H9 (cell line): ENCODE measurements around the gene TRIO. TPM values are rescaled to one million over a fixed set of nuclear protein-coding genes. Genes with fewer than 3 reads are reported as not detected.

Source experiments
- DNase-seq: peaks from one replicate; pipeline ENCODE4 v3.0.0-alpha.2; 2017
- H2AFZ ChIP-seq: one replicate; pipeline ENCODE4 v1.6.1; 2013; ENCODE audit warnings: mild to moderate bottlenecking, low read length, control low read depth, moderate library complexity
- H2AK5ac ChIP-seq: 2 replicates; pipeline ENCODE4 v1.6.1; 2013; ENCODE audit warnings: low read length, control low read depth, mixed read lengths; ENCODE audit not compliant: insufficient read length
- H2BK120ac ChIP-seq: one replicate; pipeline ENCODE4 v1.6.1; 2013; ENCODE audit warnings: low read depth, mild to moderate bottlenecking, low read length, control low read depth, inconsistent platforms; ENCODE audit not compliant: poor library complexity, severe bottlenecking
- H2BK12ac ChIP-seq: 2 replicates; pipeline ENCODE4 v1.6.1; 2013; ENCODE audit warnings: low read length, control low read depth, mixed read lengths, low read depth; ENCODE audit not compliant: insufficient read length
- H2BK15ac ChIP-seq: 2 replicates; pipeline ENCODE4 v1.6.1; 2013; ENCODE audit warnings: low read depth, low read length, control low read depth
- H2BK20ac ChIP-seq: one replicate; pipeline ENCODE4 v1.6.1; 2013; ENCODE audit warnings: low read depth, mild to moderate bottlenecking, low read length, control low read depth, inconsistent platforms; ENCODE audit not compliant: poor library complexity, severe bottlenecking
- H2BK5ac ChIP-seq: 2 replicates; pipeline ENCODE4 v1.6.1; 2013; ENCODE audit warnings: low read length, control low read depth, mixed read lengths; ENCODE audit not compliant: insufficient read length
- H3K14ac ChIP-seq: 2 replicates; pipeline ENCODE4 v1.6.1; 2013; ENCODE audit warnings: low read length, control low read depth; ENCODE audit not compliant: insufficient read depth
- H3K18ac ChIP-seq: 2 replicates; pipeline ENCODE4 v1.6.1; 2013; ENCODE audit warnings: low read depth, mild to moderate bottlenecking, mixed read lengths, low read length, control low read depth; ENCODE audit not compliant: insufficient read length
- H3K23ac ChIP-seq: 2 replicates; pipeline ENCODE4 v1.6.1; 2013; ENCODE audit warnings: low read length, control low read depth, mixed read lengths, low read depth; ENCODE audit not compliant: insufficient read length
- H3K23me2 ChIP-seq: 2 replicates; pipeline ENCODE4 v1.6.1; 2013; ENCODE audit warnings: low read depth, mild to moderate bottlenecking, mixed read lengths, low read length, control low read depth; ENCODE audit not compliant: insufficient read length, poor library complexity, severe bottlenecking
- H3K27ac ChIP-seq: 2 replicates; pipeline ENCODE4 v1.5.1; 2013; ENCODE audit warnings: low read length, control low read depth, mixed read lengths, low read depth; ENCODE audit not compliant: insufficient read length
- H3K27me3 ChIP-seq: 2 replicates; pipeline ENCODE4 v1.6.1; 2013; ENCODE audit warnings: low read length, control low read depth, inconsistent platforms; ENCODE audit not compliant: insufficient read depth
- H3K4ac ChIP-seq: 2 replicates; pipeline ENCODE4 v1.6.1; 2013; ENCODE audit warnings: low read depth, mild to moderate bottlenecking, control low read depth, inconsistent platforms, low read length, moderate library complexity
- H3K4me1 ChIP-seq: 2 replicates; pipeline ENCODE4 v1.6.1; 2013; ENCODE audit warnings: low read length, control low read depth, inconsistent platforms; ENCODE audit not compliant: insufficient read depth
- H3K4me2 ChIP-seq: 2 replicates; pipeline ENCODE4 v1.6.1; 2013; ENCODE audit warnings: low read length, control low read depth, mixed read lengths; ENCODE audit not compliant: insufficient read length, insufficient read depth
- H3K56ac ChIP-seq: 2 replicates; pipeline ENCODE4 v1.6.1; 2013; ENCODE audit warnings: low read depth, mild to moderate bottlenecking, mixed read lengths, low read length, control low read depth; ENCODE audit not compliant: insufficient read length
- H3K79me1 ChIP-seq: 2 replicates; pipeline ENCODE4 v1.6.1; 2013; ENCODE audit warnings: low read depth, mild to moderate bottlenecking, moderate library complexity, low read length, control low read depth, inconsistent platforms; ENCODE audit not compliant: insufficient read depth, poor library complexity, severe bottlenecking
- H3K79me2 ChIP-seq: 2 replicates; pipeline ENCODE4 v1.6.1; 2013; ENCODE audit warnings: low read length, control low read depth, inconsistent platforms; ENCODE audit not compliant: insufficient read depth
- H3K9ac ChIP-seq: 2 replicates; pipeline ENCODE4 v1.6.1; 2013; ENCODE audit warnings: low read length, control low read depth, mixed read lengths; ENCODE audit not compliant: insufficient read length; ENCODE audit errors: extremely low read depth
- H3K9me3 ChIP-seq: one replicate; pipeline ENCODE4 v1.6.1; 2013; ENCODE audit warnings: low read depth, low read length, inconsistent platforms; ENCODE audit not compliant: control insufficient read depth
- H3T11ph ChIP-seq: one replicate; pipeline ENCODE4 v1.6.1; 2013; ENCODE audit warnings: mild to moderate bottlenecking, low read length, control low read depth, inconsistent platforms
- H4K20me1 ChIP-seq: one replicate; pipeline ENCODE4 v1.6.1; 2013; ENCODE audit not compliant: control insufficient read depth, insufficient read length, insufficient read depth
- H4K5ac ChIP-seq: 2 replicates; pipeline ENCODE4 v1.6.1; 2013; ENCODE audit warnings: low read depth, mild to moderate bottlenecking, mixed read lengths, low read length, control low read depth; ENCODE audit not compliant: insufficient read length
- H4K8ac ChIP-seq: replicated peaks from 2 replicates; pipeline ENCODE4 v1.6.1; 2013; ENCODE audit warnings: low read length, control low read depth, mixed read lengths, low read depth; ENCODE audit not compliant: insufficient read length
- H4K91ac ChIP-seq: 2 replicates; pipeline ENCODE4 v1.6.1; 2013; ENCODE audit warnings: low read depth, mild to moderate bottlenecking, moderate library complexity, mixed read lengths, low read length, control low read depth; ENCODE audit not compliant: insufficient read length
- H3K27ac Mint-ChIP-seq, 3 experiments: 2 replicates in 2 of 3; 3 replicates in 1 of 3; pipeline ENCODE4 v1.8.0; 2020 to 2021; ENCODE audit warnings: mixed read lengths in 3 of 3, mild to moderate bottlenecking in 1 of 3, moderate library complexity in 1 of 3
- H3K27me3 Mint-ChIP-seq: 2 replicates; pipeline ENCODE4 v1.8.0; 2021; ENCODE audit warnings: low read depth, mild to moderate bottlenecking, moderate library complexity, mixed read lengths
- H3K36me3 Mint-ChIP-seq, 3 experiments: 2 replicates in 2 of 3; 3 replicates in 1 of 3; pipeline ENCODE4 v1.8.0; 2020 to 2021; ENCODE audit warnings: low read depth in 3 of 3, mixed read lengths in 3 of 3; ENCODE audit not compliant: insufficient read depth in 1 of 3
- H3K4me1 Mint-ChIP-seq, 2 experiments: 2 replicates each; pipeline ENCODE4 v1.8.0; 2020; ENCODE audit warnings: mixed read lengths in 2 of 2
- H3K4me3 Mint-ChIP-seq, 2 experiments: 2 replicates in 1 of 2; 3 replicates in 1 of 2; pipeline ENCODE4 v1.8.0; 2020 to 2021; ENCODE audit warnings: mild to moderate bottlenecking in 2 of 2, mixed read lengths in 2 of 2, moderate library complexity in 1 of 2
- H3K9me3 Mint-ChIP-seq, 2 experiments: 2 replicates in 1 of 2; 3 replicates in 1 of 2; pipeline ENCODE4 v1.8.0; 2020; ENCODE audit warnings: mild to moderate bottlenecking in 2 of 2, mixed read lengths in 2 of 2, moderate library complexity in 1 of 2
- CTCF ChIP-seq: fragments of 200-600 bp; sonication (generic); conservative IDR thresholded peaks from 3 replicates; pipeline ENCODE4 v1.8.0; 2021; ENCODE audit warnings: antibody characterized with exemption, mild to moderate bottlenecking
- WGBS: extraction: QIAGEN DNeasy Blood & Tissue Kit; methylation state at CpG from one replicate; pipeline ENCODE4 v1.1.7; 2013; ENCODE audit warnings: missing lambda C conversion rate, low lambda C conversion rate, mixed read lengths; ENCODE audit not compliant: insufficient read length; ENCODE audit errors: extremely low coverage; 5-methylcytosine and 5-hydroxymethylcytosine counted together
- total RNA-seq: library from RNA; stranded (reverse); gene quantifications from 2 replicates; pipeline ENCODE4 v1.2.1, GENCODE V29; 2021

The TRIO gene
- total RNA-seq, 1 experiment from 2014 or later, result 87.8 TPM

GRCh38 chr5:14404780-14405179 lies 261.6 kb downstream of the TRIO start:
- Mint-ChIP-seq H3K4me3 (no peak overlapping the region), H3K27me3 (no peaks in the 10 kb centered on the region; the same call in 1 of the 2 replicates), H3K27ac (peak overlapping the region in 2 of 3 experiments; percentile 37 to 65; a peak in 1 of 7 replicates), H3K36me3 (peaks cover 34 to 75% (median 49%) of the 10 kb centered on the region in 3 experiments), H3K9me3 (peaks cover 0 to 7% of the 10 kb centered on the region in 2 experiments; a peak in 1 of 5 replicates), H3K4me1 (peaks cover 2 to 9% of the 10 kb centered on the region in 2 experiments; a peak in 3 of 4 replicates)
- no peaks in the 10 kb centered on the region for H3K27me3 ChIP-seq
- H2BK20ac ChIP-seq, result no peak overlapping the region
- H3K14ac ChIP-seq, result no peak overlapping the region
- no peak overlapping the region for H4K5ac ChIP-seq
- no peak overlapping the region for H2BK5ac ChIP-seq
- no peaks in the 10 kb centered on the region for H3K23me2 ChIP-seq
- no peak overlapping the region for H3K4me2 ChIP-seq
- no peaks in the 10 kb centered on the region for H4K20me1 ChIP-seq
- no peak overlapping the region for H2BK15ac ChIP-seq
- no peak overlapping the region for H2AK5ac ChIP-seq
- H2AFZ ChIP-seq, result no peak overlapping the region
- no peak overlapping the region for H4K91ac ChIP-seq
- H3K4ac ChIP-seq, result no peak overlapping the region
- no peaks in the 10 kb centered on the region for H3K9me3 ChIP-seq
- H3K56ac ChIP-seq, result no peak overlapping the region
- DNase-seq, result no peak
- H3T11ph ChIP-seq, result no peak overlapping the region
- no peak overlapping the region for H3K18ac ChIP-seq
- no peak overlapping the region for H3K23ac ChIP-seq
- no peak for TF ChIP-seq CTCF
- H4K8ac ChIP-seq, result no peak overlapping the region
- H3K79me1 ChIP-seq, result no peaks in the 10 kb centered on the region
- H3K9ac ChIP-seq, result no peak overlapping the region
- no peaks in the 10 kb centered on the region for H3K79me2 ChIP-seq
- no CpG with 5 or more reads among the region's 6 CpGs for WGBS
- H3K27ac ChIP-seq, result no peak overlapping the region
- no peak overlapping the region for H2BK120ac ChIP-seq
- H2BK12ac ChIP-seq, result no peak overlapping the region
- no peaks in the 10 kb centered on the region for H3K4me1 ChIP-seq
